NCI-H748 (cell line): ENCODE data around the gene USP24.

ENCODE experiments used
- DNase-seq: peaks from one replicate; lab custom pipeline; 2025; ENCODE audit not compliant: unreplicated experiment; lab: John Stamatoyannopoulos, UW

Gene USP24

GRCh38 chr1:55055084-55055882, 159.9 kb downstream of the USP24 start:
- no peak for DNase-seq

DNA sequence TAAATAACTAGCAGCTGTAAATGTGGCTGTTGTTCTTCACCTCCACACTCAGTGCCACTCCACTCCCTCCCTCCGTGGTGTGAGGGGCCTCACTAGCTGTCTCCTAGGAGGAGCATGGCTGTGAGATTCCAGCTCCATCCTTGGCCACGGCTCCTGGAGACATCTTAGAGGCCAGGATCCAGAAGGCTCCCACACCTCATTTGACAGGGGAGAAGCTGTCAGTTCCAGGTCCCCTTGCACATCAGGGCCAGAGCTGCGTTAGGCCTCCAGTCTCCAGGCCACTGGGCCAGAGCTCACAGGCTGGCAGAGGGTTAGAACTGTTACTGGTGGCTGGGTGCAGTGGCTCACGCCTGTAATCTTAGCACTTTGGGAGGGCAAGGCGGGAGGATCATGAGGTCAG, 160.8 kb downstream of the USP24 start:
- DNase-seq = no peak

DNA sequence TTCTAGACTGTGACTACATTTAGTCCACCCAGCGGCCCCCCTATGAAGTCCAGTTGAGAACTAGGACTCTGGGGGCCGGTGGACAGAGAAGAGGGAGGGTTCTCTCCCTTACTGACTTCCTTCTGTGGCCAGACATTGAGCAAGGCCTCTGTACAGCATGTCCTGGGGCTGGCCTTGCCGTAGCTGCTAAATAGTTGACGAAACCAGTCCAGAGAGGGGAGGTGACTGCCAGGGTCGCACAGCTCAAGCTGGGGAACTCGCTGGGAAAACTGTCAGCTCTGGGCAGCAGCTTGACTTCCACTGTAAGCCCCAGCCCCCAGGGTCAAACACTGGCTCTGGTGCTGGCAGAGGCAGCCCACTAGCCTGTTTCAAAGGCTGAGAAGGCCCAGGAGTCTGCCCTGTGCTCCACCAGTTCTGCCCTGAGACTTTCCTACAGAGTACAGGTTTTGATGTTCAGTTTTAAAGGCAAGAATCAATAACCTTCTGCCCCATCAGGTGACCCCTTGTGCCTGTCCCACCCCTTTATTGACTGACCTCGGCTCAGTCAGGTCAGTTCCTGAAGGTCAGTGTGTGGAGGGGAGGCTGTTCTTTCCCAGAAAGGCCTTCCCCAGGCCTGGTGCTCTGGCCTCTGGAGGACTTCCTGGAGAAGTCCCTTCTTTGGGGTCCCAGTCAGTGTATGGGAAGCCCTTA, 161.8 kb downstream of the USP24 start:
- DNase-seq = no peak

DNA sequence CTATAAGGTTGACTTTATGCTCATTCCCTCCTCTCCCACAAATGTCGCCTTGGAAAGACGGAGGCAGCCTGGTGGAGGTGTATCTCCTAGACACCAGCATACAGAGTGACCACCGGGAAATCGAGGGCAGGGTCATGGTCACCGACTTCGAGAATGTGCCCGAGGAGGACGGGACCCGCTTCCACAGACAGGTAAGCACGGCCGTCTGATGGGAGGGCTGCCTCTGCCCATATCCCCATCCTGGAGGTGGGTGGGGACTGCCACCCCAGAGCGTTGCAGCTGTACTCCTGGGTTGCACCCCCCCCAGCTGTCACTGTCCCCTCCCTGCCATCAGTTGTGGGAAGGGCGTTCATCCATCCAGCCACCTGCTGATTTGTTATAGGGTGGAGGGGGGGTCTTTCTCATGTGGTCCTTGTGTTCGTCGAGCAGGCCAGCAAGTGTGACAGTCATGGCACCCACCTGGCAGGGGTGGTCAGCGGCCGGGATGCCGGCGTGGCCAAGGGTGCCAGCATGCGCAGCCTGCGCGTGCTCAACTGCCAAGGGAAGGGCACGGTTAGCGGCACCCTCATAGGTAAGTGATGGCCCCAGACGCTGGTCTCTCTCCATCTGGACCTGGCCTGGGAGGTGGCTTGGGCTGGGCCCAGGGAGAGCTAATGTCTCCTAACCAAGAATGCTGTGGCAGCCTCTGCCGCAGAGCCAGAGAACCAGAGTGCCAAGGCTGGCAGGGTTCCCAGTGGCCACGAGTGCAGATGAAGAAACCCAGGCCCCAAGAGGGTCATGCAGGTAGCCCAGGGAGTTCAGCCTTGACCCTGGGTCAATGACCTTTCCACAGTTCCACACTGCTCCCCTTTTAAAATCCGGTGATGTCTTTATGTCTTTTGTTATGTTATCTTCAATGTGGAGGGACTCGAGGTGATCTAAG, 162.7 kb downstream of the USP24 start:
- no peak for DNase-seq

DNA sequence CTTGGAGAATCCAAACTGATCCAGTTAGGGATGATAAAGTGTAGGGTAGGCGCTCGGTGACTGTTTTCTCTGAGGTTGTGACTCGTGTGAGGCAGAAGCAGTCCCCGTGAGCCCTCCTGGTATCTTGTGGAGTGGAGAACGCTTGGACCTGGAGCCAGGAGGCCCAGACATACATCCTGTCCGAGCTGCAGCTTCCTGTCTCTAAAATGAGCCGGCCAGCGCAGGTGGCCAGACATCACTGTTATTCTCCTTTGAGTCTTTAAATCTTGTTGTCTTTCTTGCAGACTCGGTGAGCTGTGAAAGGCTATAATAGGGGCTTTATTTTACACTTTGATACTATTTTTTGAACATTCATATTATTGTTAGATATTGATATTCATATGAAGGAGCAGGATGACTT, 163.5 kb downstream of the USP24 start:
- DNase-seq = no peak

DNA sequence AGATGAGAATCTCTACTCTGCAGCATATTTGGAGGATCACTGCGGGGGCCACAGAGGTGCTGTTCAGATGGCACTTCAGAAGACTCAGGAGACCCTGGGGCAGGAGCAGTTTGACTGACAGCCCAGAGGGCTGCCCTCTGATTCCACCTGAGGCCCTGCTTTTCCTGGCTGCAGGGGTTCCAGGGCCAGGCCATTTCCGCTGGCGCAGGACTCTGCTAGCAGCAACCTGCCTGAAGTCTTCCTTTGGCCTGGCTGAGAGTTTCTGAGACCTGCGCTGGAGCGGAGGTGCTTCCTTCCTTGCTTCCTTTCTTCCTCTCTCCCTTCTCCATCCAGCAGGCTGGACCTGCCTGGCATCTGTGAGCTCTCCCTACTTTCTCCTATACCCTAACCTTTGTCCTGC, 164.0 kb downstream of the USP24 start:
- DNase-seq = no peak

GRCh38 chr1:55050283-55050682, 164.9 kb downstream of the USP24 start:
- DNase-seq = no peak

DNA sequence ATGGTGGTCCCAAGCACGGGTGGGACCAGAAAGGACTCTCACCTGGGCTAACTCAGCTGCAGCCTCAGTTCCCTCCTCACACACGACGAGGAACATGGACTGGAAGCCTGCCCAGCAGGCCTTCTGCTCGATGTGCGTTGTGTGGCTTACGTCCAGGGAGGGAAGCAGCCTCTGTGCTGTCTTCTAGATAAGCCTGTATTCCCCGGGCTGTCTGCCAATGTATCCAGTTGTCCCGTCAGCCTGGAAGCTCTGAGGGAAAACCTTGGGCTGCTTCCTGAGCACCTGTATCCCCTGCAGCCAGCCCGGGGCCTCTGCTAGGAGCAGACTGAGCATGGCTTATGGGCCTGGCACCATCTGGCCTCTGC, 165.3 kb downstream of the USP24 start:
- no peak for DNase-seq

DNA sequence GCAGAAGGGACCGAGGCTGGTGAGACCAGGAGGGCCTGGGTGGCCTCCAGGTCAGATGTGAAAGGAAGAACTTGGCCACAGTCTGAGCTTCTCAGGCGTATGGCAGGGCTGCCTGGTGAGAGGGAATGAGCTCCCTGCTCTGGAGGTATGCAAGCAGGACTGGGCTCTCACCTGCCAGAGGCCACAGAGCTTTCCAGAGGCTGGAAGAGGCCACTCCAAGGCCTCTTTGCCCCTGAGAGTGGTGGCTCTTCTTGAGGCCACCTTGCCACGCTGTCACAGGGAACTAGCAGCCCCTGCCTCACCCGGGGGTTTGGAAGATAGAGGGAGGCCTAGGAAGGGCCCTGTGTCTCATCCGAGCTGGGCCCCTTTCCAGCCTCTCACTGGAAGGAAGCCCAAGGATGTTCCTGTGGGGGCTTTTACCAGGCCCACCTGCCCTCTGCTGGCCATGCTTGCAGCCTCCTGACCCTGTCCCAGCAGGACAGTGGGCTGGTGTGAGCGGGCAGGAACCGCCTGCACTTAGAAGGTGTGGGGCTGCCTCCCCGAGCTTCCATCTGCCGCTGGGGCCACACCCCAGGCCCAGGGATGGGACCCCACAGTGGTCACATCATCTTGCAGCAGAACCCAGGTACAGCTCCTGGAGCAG, 165.8 kb downstream of the USP24 start:
- DNase-seq = no peak

GRCh38 chr1:55048453-55049270, 166.5 kb downstream of the USP24 start:
- DNase-seq = no peak

DNA sequence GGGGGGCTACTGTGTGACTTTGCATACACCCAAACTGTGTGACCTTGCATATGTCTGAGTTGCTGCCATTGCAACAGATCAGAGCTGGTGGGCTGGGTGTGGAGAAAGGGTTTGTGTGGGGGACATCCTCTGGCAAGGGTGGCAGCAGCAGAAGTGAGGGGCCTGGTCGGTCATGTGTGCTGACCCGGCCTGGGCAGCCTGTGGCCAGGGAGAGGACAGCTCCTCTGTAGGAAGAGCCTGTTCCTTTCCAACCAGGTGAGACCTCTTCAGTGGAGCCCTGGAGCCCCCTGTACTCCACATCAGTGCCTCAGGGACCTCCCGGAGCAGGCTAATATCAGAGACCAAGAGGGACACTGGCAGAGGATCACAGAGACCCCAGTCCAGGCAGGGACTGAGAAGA, 167.6 kb downstream of the USP24 start:
- no peak for DNase-seq

GRCh38 chr1:55046871-55047270, 168.3 kb downstream of the USP24 start:
- no peak for DNase-seq

DNA sequence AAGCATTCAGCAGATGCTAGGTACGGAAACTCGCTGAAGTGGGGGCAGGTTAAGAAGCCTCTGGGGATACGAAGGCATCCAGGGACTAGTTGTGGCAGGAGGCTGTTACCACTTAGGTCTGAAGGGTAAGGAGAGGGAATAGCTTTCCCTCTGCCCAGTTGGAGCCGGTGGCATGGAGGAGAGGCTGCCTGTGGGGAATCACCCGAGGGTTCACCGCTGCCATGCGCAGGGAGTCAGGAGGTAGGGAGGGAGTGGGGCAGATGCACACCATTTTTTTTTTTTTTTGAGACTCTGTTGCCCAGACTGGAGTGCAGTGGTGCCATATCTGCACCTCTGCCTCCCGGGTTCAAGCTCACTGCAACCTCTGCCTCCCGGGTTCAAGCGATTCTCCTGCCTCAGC, 169.7 kb downstream of the USP24 start:
- DNase-seq = no peak

- no peak for DNase-seq
Measured at GRCh38 chr1:55044617-55045397, 170.4 kb downstream of the USP24 start.

- DNase-seq = no peak
Measured at GRCh38 chr1:55043726-55044125, 171.4 kb downstream of the USP24 start.

DNA sequence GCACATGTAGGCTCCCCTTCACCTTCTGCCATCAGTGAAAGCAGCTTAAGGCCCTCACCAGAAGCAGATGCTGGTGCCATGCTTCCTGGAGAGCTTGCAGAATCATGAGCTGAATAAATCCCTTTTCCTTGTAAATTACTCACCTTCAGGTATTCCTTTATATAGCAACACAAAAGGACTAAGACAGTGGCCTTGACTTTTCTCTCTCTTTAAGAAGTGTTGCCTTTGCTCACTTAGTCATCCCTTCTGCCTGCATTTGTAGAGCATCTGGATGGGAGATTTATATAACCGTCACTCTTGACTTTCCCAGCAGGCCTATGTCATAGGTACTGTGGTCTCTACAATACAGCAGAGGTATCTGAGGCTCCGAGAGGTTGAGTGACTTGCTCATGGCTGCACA, 172.2 kb downstream of the USP24 start:
- no peak for DNase-seq

GRCh38 chr1:55041613-55042012, 173.6 kb downstream of the USP24 start:
- no peak for DNase-seq

GRCh38 chr1:55040933-55041494, 174.2 kb downstream of the USP24 start:
- DNase-seq = no peak
